PC-3 (cell line): Measurements from ENCODE around the gene NOTCH4. TPM values are rescaled to one million over a fixed set of nuclear protein-coding genes. Genes with fewer than 3 reads are reported as not detected.

Experiments used
- ATAC-seq: fragments of 200-7000 bp; cut with Tn5 transposase; 2 replicates; pipeline ENCODE4 v1.9.1; 2020; ENCODE audit warnings: mild to moderate bottlenecking, moderate library complexity
- BruUV-seq: library from RNA; stranded (reverse); fragments of 400-500 nt; replicated peaks from 2 replicates; lab custom pipeline; 2021; lab: Mats Ljungman, UMichigan
- CTCF ChIA-PET: fragments of 300-600 bp; sonication (Branson Sonifier 250); formaldehyde crosslinking; loops from one replicate; lab custom pipeline; 2022; ENCODE audit warnings: antibody characterized with exemption; lab: Charles Lee
- POLR2A ChIA-PET: fragments of 300-600 bp; sonication (Branson Sonifier 250); formaldehyde crosslinking; loops from one replicate; lab custom pipeline; 2022; ENCODE audit warnings: antibody characterized with exemption; ENCODE audit not compliant: unreplicated experiment; lab: Charles Lee
- DNase-seq: peaks from one replicate; pipeline ENCODE4 v3.0.0-alpha.2; 2015
- H2AFZ ChIP-seq: fragments of 300-600 bp; sonication (generic); 2 replicates; pipeline ENCODE4 v1.6.0; 2016; ENCODE audit warnings: antibody characterized with exemption, low read length
- H3F3A ChIP-seq: fragments of 300-600 bp; sonication (generic); one replicate; pipeline ENCODE4 v1.6.0; 2017; ENCODE audit warnings: antibody characterized with exemption, low read length, control low read depth, mild to moderate bottlenecking; ENCODE audit not compliant: unreplicated experiment
- H3K27ac ChIP-seq: fragments of 300-600 bp; sonication (generic); 2 replicates; pipeline ENCODE4 v1.5.1; 2016; ENCODE audit warnings: mild to moderate bottlenecking, low read length
- H3K27me3 ChIP-seq: fragments of 300-600 bp; sonication (generic); 2 replicates; pipeline ENCODE4 v1.6.1; 2016; ENCODE audit warnings: low read length, mixed read lengths
- H3K36me3 ChIP-seq: fragments of 300-600 bp; sonication (generic); 2 replicates; pipeline ENCODE4 v1.6.1; 2016; ENCODE audit warnings: low read depth, mixed run types, low read length, mixed read lengths
- H3K4me1 ChIP-seq: fragments of 300-600 bp; sonication (generic); 2 replicates; pipeline ENCODE4 v1.5.1; 2016; ENCODE audit warnings: low read length; ENCODE audit not compliant: insufficient read depth
- H3K4me2 ChIP-seq: fragments of 300-600 bp; sonication (generic); 2 replicates; pipeline ENCODE4 v1.6.0; 2016; ENCODE audit warnings: low read length
- H3K4me3 ChIP-seq: fragments of 300-600 bp; sonication (generic); 2 replicates; pipeline ENCODE4 v1.5.1; 2016; ENCODE audit warnings: mild to moderate bottlenecking, low read length, mixed read lengths
- H3K79me2 ChIP-seq: fragments of 300-600 bp; sonication (generic); 2 replicates; pipeline ENCODE4 v1.6.1; 2017; ENCODE audit warnings: low read length, mixed read lengths
- H3K9ac ChIP-seq: fragments of 300-600 bp; sonication (generic); 2 replicates; pipeline ENCODE4 v1.6.0; 2016; ENCODE audit warnings: mild to moderate bottlenecking, low read length
- H3K9me2 ChIP-seq: fragments of 300-600 bp; sonication (generic); replicated peaks from 2 replicates; pipeline ENCODE4 v1.6.1; 2016; ENCODE audit warnings: mixed run types, low read length, mixed read lengths
- H3K9me3 ChIP-seq: fragments of 300-600 bp; sonication (generic); 2 replicates; pipeline ENCODE4 v1.6.1; 2016; ENCODE audit warnings: low read length, mixed read lengths
- H4K20me1 ChIP-seq: fragments of 300-600 bp; sonication (generic); 2 replicates; pipeline ENCODE4 v1.6.1; 2016; ENCODE audit warnings: low read length, mixed read lengths
- CTCF ChIP-seq: fragments of 300-600 bp; sonication (generic); conservative IDR thresholded peaks from 2 replicates; pipeline ENCODE4 v1.5.1; 2017; ENCODE audit warnings: antibody characterized with exemption, low read depth, mild to moderate bottlenecking, low read length
- EZH2 ChIP-seq: fragments of 300-600 bp; sonication (generic); IDR thresholded peaks from one replicate; pipeline ENCODE4 v1.6.1; 2017; ENCODE audit warnings: antibody characterized with exemption, mild to moderate bottlenecking, low read length; ENCODE audit not compliant: unreplicated experiment
- EZH2phosphoT487 ChIP-seq: fragments of 300-600 bp; sonication (generic); IDR thresholded peaks from 2 replicates; pipeline ENCODE4 v1.6.1; 2018; ENCODE audit warnings: mild to moderate bottlenecking, antibody characterized with exemption, low read length, borderline replicate concordance
- intact Hi-C: fragments of 100-400 bp; cut with micrococcal nuclease; formaldehyde crosslinking; loops from 2 replicates; pipeline ENCODE4 v1.9.0; 2023
- total RNA-seq: library from RNA; depleted of rRNA; stranded (reverse); fragments of >200 nt; gene quantifications from 2 replicates; pipeline ENCODE4 v1.2.3, GENCODE V29; 2014

The NOTCH4 gene
- total RNA-seq, 1 experiment from 2014 or later: 1.7 TPM

- TF ChIP-seq EZH2phosphoT487 (no peak), EZH2 (no peak), CTCF (no peak)
- BruUV-seq: no TSS peak
- Histone ChIP-seq H3K9me2 (no peaks in the 10 kb centered on the region), H3K9me3 (no peaks in the 10 kb centered on the region), H3K27ac (no peak overlapping the region), H4K20me1 (no peaks in the 10 kb centered on the region), H3K4me2 (no peak overlapping the region), H3K4me1 (peaks cover 16% of the 10 kb centered on the region), H3K27me3 (no peaks in the 10 kb centered on the region), H3K79me2 (no peaks in the 10 kb centered on the region), H3K9ac (no peak overlapping the region), H3F3A (no peaks in the 10 kb centered on the region), H3K36me3 (no peaks in the 10 kb centered on the region), H3K4me3 (no peak overlapping the region), H2AFZ (no peak overlapping the region)
- CTCF ChIA-PET: no interaction called here
- no peak for DNase-seq
- intact Hi-C loops: loop anchor here (5.0 kb wide), 1 partner anchor 774 kb away; no protein-coding TSS in a partner anchor
- POLR2A ChIA-PET: no interaction called here
- no peak for ATAC-seq
These were observed 25.5 kb downstream of the NOTCH4 start for GRCh38 chr6:32198345-32198696.

- CTCF ChIA-PET: no interaction called here
These were observed 26.9 kb downstream of the NOTCH4 start for GRCh38 chr6:32196682-32197616.

More at GRCh38 chr6:32196682-32197616, 26.9 kb downstream of the NOTCH4 start:
- Histone ChIP-seq H3K27ac (peak overlapping the region; percentile 95), H3K79me2 (no peaks in the 10 kb centered on the region), H3K9ac (peak overlapping the region; percentile 95), H3K9me3 (no peaks in the 10 kb centered on the region), H3K27me3 (no peaks in the 10 kb centered on the region), H4K20me1 (no peaks in the 10 kb centered on the region), H3F3A (no peaks in the 10 kb centered on the region), H3K9me2 (no peaks in the 10 kb centered on the region), H3K4me1 (peaks cover 28% of the 10 kb centered on the region), H3K4me2 (peak overlapping the region; percentile 84), H3K36me3 (no peaks in the 10 kb centered on the region), H3K4me3 (peak overlapping the region; percentile 77), H2AFZ (no peak overlapping the region)
- ATAC-seq: no peak
- POLR2A ChIA-PET: no interaction called here
- no peak for DNase-seq
- BruUV-seq: no TSS peak
- intact Hi-C loops: loop anchor here (5.0 kb wide), 1 partner anchor 775 kb away; no protein-coding TSS in a partner anchor
- TF ChIP-seq CTCF (no peak), EZH2phosphoT487 (no peak), EZH2 (no peak)
